GM19395 (cell line): ENCODE measurements around the gene TMC7.
"Not testable (repeated sequence)": the region's sequence is repeated elsewhere in the genome, so short reads cannot be mapped to it uniquely, and the experiment has no call there.

Source experiments
- ATAC-seq: cut with Tn5 transposase; IDR thresholded peaks from one replicate; pipeline ENCODE4 v1.9.1; 2021; ENCODE audit warnings: mild to moderate bottlenecking, moderate library complexity; ENCODE audit not compliant: unreplicated experiment

Gene TMC7

GRCh38 chr16:18975109-18975508 lies 8.6 kb upstream of the TMC7 start:
- ATAC-seq, result no peak

GRCh38 chr16:18979936-18980335 lies 3.8 kb upstream of the TMC7 start:
- ATAC-seq, result no peak

- ATAC-seq, result no peak
These were observed 786 bp downstream of the TMC7 start for GRCh38 chr16:18984435-18985005.

- ATAC-seq, result not testable (repeated sequence)
These were observed 1.5 kb downstream of the TMC7 start for GRCh38 chr16:18985256-18985655.

GRCh38 chr16:18991731-18992130 lies 8.0 kb downstream of the TMC7 start:
- not testable (repeated sequence) for ATAC-seq

GRCh38 chr16:18993531-18993930 lies 9.8 kb downstream of the TMC7 start:
- not testable (repeated sequence) for ATAC-seq

GRCh38 chr16:18994181-18994580 lies 10.4 kb downstream of the TMC7 start:
- not testable (repeated sequence) for ATAC-seq

GRCh38 chr16:18995406-18995805 lies 11.7 kb downstream of the TMC7 start:
- not testable (repeated sequence) for ATAC-seq

GRCh38 chr16:18996536-18996935 lies 12.8 kb downstream of the TMC7 start:
- not testable (repeated sequence) for ATAC-seq

- ATAC-seq, result not testable (repeated sequence)
These were observed 13.3 kb downstream of the TMC7 start for GRCh38 chr16:18997001-18997400.

- no peak for ATAC-seq
These were observed 15.3 kb downstream of the TMC7 start for GRCh38 chr16:18999045-18999393.

GRCh38 chr16:19001788-19002187 lies 18.1 kb downstream of the TMC7 start:
- no peak for ATAC-seq

- no peak for ATAC-seq
These were observed 20.2 kb downstream of the TMC7 start for GRCh38 chr16:19003935-19004334.

GRCh38 chr16:19005561-19006445 lies 22.1 kb downstream of the TMC7 start:
- no peak for ATAC-seq

GRCh38 chr16:19006446-19007315 lies 22.9 kb downstream of the TMC7 start:
- no peak for ATAC-seq

- no peak for ATAC-seq
These were observed 24.8 kb downstream of the TMC7 start for GRCh38 chr16:19008245-19009169.

- no peak for ATAC-seq
These were observed 27.5 kb downstream of the TMC7 start for GRCh38 chr16:19011169-19011731.

- no peak for ATAC-seq
These were observed 30.7 kb downstream of the TMC7 start for GRCh38 chr16:19014461-19014860.

- ATAC-seq, result no peak
These were observed 33.4 kb downstream of the TMC7 start for GRCh38 chr16:19017179-19017578.

- no peak for ATAC-seq
These were observed 37.0 kb downstream of the TMC7 start for GRCh38 chr16:19020689-19021088.
